Upper lobe of left lung (tissue), 6 donors: ENCODE measurements around the gene QSOX1. TPM values are rescaled to one million over a fixed set of nuclear protein-coding genes. Genes with fewer than 3 reads are reported as not detected.

Experiments
- ATAC-seq, 2 donors: fragments of 200-7000 bp; cut with Tn5 transposase; one replicate each; pipeline ENCODE4 v1.9.1; 2022; ENCODE audit warnings: mild to moderate bottlenecking in 2 of 2, moderate library complexity in 2 of 2; ENCODE audit not compliant: low FRiP score in 2 of 2
- DNase-seq, 2 donors: peaks; one replicate each; pipeline ENCODE4 v3.0.0-alpha.2; 2019 to 2020
- H3K27ac ChIP-seq, 4 donors: fragments of 200-600 bp; sonication (generic); one replicate each; pipeline ENCODE4 v1.5.1; 2016 to 2019
- H3K27me3 ChIP-seq, 4 donors: fragments of 200-600 bp; sonication (generic); one replicate each; pipeline ENCODE4 v1.5.1; 2017 to 2019
- H3K36me3 ChIP-seq, 4 donors: fragments of 200-600 bp; sonication (generic); one replicate each; pipeline ENCODE4 v1.5.1; 2016 to 2019
- H3K4me1 ChIP-seq, 4 donors: fragments of 200-600 bp; sonication (generic); one replicate each; pipeline ENCODE4 v1.5.1; 2018 to 2019
- H3K4me3 ChIP-seq, 4 donors: fragments of 200-600 bp; sonication (generic); one replicate each; pipeline ENCODE4 v1.5.1; 2017 to 2019; ENCODE audit warnings: mild to moderate bottlenecking in 2 of 4, moderate library complexity in 1 of 4
- H3K9me3 ChIP-seq, 4 donors: fragments of 200-600 bp; sonication (generic); one replicate each; pipeline ENCODE4 v1.5.1; 2018 to 2019
- CTCF ChIP-seq, 6 experiments: fragments of 450-650 bp in 4 of 6; fragments of 200-600 bp in 2 of 6; sonication (generic) in 2 of 6; IDR thresholded peaks; one replicate each; pipeline ENCODE4 v1.5.1; 2016 to 2019; ENCODE audit warnings: antibody characterized with exemption in 6 of 6
- EP300 ChIP-seq, 4 donors: sonication (generic); formaldehyde crosslinking; IDR thresholded peaks; one replicate each; pipeline ENCODE4 v1.5.1; 2017; ENCODE audit warnings: antibody characterized with exemption in 4 of 4, control low read depth in 2 of 4
- POLR2A ChIP-seq, 4 donors: fragments of 450-650 bp; IDR thresholded peaks; one replicate each; pipeline ENCODE4 v1.5.1; 2016 to 2017; ENCODE audit warnings: antibody characterized with exemption in 4 of 4, mild to moderate bottlenecking in 2 of 4
- POLR2AphosphoS5 ChIP-seq, 2 donors: sonication (generic); formaldehyde crosslinking; IDR thresholded peaks; one replicate each; pipeline ENCODE4 v1.5.1; 2017; ENCODE audit warnings: antibody characterized with exemption in 2 of 2
- WGBS, 2 donors: methylation state at CpG; one replicate each; pipeline ENCODE4 v1.1.5; 2017 to 2018; 5-methylcytosine and 5-hydroxymethylcytosine counted together
- total RNA-seq, 6 donors: library from RNA; depleted of rRNA in 4 of 6; stranded (reverse); fragments of >200 nt in 4 of 6; gene quantifications; one replicate each; pipeline versions ENCODE4 v1.1.0 to v1.2.1, GENCODE V29; 2016 to 2021
- donor health status: DM: no; HTN: no; CAD: no; lungs with moderate emphysema.
- donor health status: DM: no; HTN: yes; CAD: no; lungs with severe emphysema.

The QSOX1 gene
- total RNA-seq, result 100 to 1,000 TPM in 5 of 6 donors, 10 to 100 TPM in 1; 61.8 to 380 (median 201) TPM

DNA sequence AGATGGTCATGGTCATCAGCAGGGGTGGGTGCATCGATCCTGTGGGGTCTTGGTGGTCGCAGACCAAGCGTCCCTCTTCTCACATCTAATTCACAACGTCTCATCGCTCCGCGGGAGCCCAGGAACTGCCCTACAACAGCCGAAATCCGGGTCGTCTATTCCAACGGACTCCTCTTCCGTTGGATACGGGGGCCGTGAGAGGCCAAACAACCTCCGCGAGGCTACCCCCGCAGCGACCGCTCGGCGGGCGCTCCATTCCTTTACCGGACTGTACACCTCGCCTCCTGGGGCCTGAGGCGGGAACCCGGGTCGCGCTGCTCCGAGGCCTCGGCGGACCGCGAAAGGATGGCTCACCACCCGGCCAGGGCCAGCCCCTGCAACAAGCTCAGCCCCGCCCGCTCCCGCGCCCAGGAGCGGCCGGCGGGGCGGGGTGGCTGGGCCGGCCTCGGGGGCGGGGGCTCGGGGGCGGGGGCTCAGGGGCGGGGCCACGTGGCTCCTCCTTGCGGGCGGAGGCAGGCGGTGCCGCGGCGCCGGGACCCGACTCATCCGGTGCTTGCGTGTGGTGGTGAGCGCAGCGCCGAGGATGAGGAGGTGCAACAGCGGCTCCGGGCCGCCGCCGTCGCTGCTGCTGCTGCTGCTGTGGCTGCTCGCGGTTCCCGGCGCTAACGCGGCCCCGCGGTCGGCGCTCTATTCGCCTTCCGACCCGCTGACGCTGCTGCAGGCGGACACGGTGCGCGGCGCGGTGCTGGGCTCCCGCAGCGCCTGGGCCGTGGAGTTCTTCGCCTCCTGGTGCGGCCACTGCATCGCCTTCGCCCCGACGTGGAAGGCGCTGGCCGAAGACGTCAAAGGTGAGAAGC is at the start of gene QSOX1:
TSS of gene QSOX1 (plus strand) at position 545 of the 857 bp plus-strand sequence. CDS start at position 584, 39 bp downstream.
- TF ChIP-seq POLR2AphosphoS5 (IDR thresholded peaks at IDR 0.05) (peak; percentile 78 to 95), POLR2A (IDR thresholded peaks at IDR 0.05) (peak; percentile 5 to 97 (median 88)), CTCF (IDR thresholded peaks at IDR 0.05) (peak; percentile 35 to 68 (median 51)), EP300 (IDR thresholded peaks at IDR 0.05) (peak in 1 of 4 donors; percentile 35)
- H3K27ac ChIP-seq, result peak within 1 kb of the TSS; percentile 87 to 96 (median 90)
- DNase-seq (peak; percentile 94 to 98), ATAC-seq (peak; percentile 91 to 97)
- H3K27me3 ChIP-seq, result no peaks in the 10 kb centered on the region
- peak within 1 kb of the TSS; percentile 88 to 98 (median 94) for H3K4me3 ChIP-seq
- peaks cover 38 to 56% (median 46%) of the 10 kb centered on the region in 4 donors for H3K4me1 ChIP-seq
- no peaks in the 10 kb centered on the region for H3K36me3 ChIP-seq
- 0% methylated on average over 20 to 30 of the region's 100 CpGs for WGBS, 2 donors
- H3K9me3 ChIP-seq, result no peaks in the 10 kb centered on the region

DNA sequence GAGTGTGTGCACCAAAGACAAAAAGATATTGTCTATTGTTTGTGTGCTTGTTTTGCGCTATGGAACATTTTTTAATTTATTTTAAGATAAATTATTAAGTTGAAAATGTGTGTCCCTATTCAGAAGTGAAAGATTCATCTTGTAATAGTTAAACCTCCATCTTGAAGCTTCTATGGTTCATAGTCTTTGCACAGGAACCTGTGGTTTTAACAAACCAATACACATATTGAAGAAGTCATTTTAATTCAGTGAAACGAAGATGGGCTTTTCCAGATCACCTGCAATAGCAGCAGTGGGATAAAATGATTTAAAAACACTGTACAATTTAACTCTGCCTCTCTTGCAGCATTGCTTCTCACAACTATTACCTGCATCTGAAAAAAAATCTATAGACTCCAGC is 42.6 kb upstream of the QSOX1 start:
- 94 to 97% methylated on average over 2 of the region's 2 CpGs for WGBS, 2 donors
- no peaks in the 10 kb centered on the region for H3K9me3 ChIP-seq
- H3K4me1 ChIP-seq, result peaks cover 1 to 8% (median 5%) of the 10 kb centered on the region in 4 donors
- DNase-seq, result no peak
- no peaks in the 10 kb centered on the region for H3K27me3 ChIP-seq
- ATAC-seq, result no peak
- no peak overlapping the region for H3K4me3 ChIP-seq
- H3K27ac ChIP-seq, result peak overlapping the region in 1 of 4 donors; percentile 0
- H3K36me3 ChIP-seq, result peaks cover 0 to 48% (median 25%) of the 10 kb centered on the region in 4 donors
- TF ChIP-seq POLR2A (IDR thresholded peaks at IDR 0.05), result no peak
- no peak for TF ChIP-seq CTCF (IDR thresholded peaks at IDR 0.05)
- TF ChIP-seq EP300 (IDR thresholded peaks at IDR 0.05), result no peak
- no peak for TF ChIP-seq POLR2AphosphoS5 (IDR thresholded peaks at IDR 0.05)

DNA sequence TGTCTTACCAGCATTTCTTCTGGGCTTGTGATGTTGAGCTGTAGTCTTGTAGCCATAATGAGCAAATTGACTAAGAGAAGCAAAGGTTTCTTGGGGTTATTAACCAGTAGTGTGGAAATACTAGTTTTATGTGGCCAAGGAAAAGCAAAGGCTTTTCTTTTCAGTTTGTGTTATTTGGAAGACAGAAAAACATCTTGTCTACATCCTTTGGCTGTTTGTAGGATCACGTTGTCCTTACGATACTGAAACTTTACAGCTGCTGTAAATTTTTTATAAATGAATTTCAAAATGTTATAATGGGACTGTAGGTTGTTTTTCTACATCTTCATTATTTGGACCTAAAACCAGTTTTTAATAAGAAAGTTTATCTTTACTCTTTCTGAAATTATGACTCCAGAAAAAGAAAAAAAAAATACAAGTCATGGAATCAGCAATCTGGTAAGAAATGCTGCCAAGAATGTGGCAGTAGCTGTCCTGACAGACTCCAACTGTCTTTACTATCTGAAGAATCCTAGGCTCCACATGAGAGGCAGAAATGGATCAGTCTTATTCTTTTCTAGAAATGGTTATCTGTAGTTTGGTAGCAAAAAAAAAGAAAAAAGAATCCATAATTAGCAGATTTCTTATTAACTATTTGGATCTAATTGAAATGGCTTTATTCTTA is 41.6 kb upstream of the QSOX1 start:
- no peaks in the 10 kb centered on the region for H3K27me3 ChIP-seq
- DNase-seq (no peak), ATAC-seq (no peak)
- WGBS, 2 donors, result 70 to 87% methylated on average over 2 of the region's 2 CpGs
- no peaks in the 10 kb centered on the region for H3K9me3 ChIP-seq
- peaks cover 4 to 12% (median 11%) of the 10 kb centered on the region in 4 donors for H3K4me1 ChIP-seq
- TF ChIP-seq POLR2AphosphoS5 (IDR thresholded peaks at IDR 0.05) (no peak), EP300 (IDR thresholded peaks at IDR 0.05) (no peak), CTCF (IDR thresholded peaks at IDR 0.05) (no peak), POLR2A (IDR thresholded peaks at IDR 0.05) (no peak)
- H3K27ac ChIP-seq, result peak overlapping the region in 1 of 4 donors; percentile 0
- H3K36me3 ChIP-seq, result peaks cover 0 to 41% (median 25%) of the 10 kb centered on the region in 4 donors
- H3K4me3 ChIP-seq, result no peak overlapping the region

DNA sequence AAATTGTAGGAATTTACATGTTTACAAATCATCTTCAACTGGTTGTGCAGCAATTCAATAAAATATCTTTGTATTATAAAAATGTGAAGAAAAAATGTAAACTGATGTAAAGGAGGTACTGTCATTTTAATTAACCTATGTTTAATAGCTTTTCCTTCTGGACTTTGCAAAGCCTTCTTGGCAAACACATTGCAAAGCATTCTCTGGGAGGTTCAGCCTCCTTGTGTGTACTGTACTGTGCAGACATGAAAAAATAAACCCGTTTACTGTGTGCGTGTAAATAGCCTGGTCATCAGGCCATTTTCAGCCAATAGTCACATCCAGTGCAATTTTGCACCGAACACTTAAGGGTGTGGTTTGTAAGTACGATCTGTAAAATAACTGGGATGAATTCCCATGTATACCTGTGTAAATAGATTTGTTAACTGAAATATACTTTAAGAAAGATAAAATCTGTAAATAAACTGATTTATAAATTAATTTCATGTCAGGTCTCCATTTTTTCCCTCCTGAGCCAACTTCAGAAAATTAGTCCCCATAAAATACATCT is 40.2 kb upstream of the QSOX1 start:
- DNase-seq (no peak), ATAC-seq (no peak)
- no peaks in the 10 kb centered on the region for H3K9me3 ChIP-seq
- peaks cover 4 to 12% (median 11%) of the 10 kb centered on the region in 4 donors for H3K4me1 ChIP-seq
- 72 to 87% methylated on average over 4 of the region's 4 CpGs for whole genome bisulfite sequencing, 2 donors
- TF ChIP-seq POLR2AphosphoS5 (IDR thresholded peaks at IDR 0.05), result no peak
- TF ChIP-seq CTCF (IDR thresholded peaks at IDR 0.05), result no peak
- no peak for TF ChIP-seq EP300 (IDR thresholded peaks at IDR 0.05)
- TF ChIP-seq POLR2A (IDR thresholded peaks at IDR 0.05), result no peak
- H3K27me3 ChIP-seq, result no peaks in the 10 kb centered on the region
- no peak overlapping the region for H3K4me3 ChIP-seq
- H3K27ac ChIP-seq, result no peak overlapping the region
- H3K36me3 ChIP-seq, result peaks cover 0 to 36% (median 22%) of the 10 kb centered on the region in 4 donors
